SU-DHL-6 (cell line): ENCODE results near the gene PPP1R14B.
A peak's percentile ranks its signal among the peaks of the same experiment; 100 is the strongest.

ENCODE experiments used
- H2AFZ ChIP-seq: fragments of 200-600 bp; sonication (generic); 2 replicates; pipeline ENCODE4 v1.6.1; 2014; ENCODE audit warnings: low read depth, mild to moderate bottlenecking, moderate library complexity, mixed read lengths, antibody characterized with exemption, low read length; ENCODE audit not compliant: severe bottlenecking
- H3F3A ChIP-seq: fragments of 200-600 bp; shearing (Covaris generic); 2 replicates; pipeline ENCODE4 v1.6.0; 2016; ENCODE audit warnings: antibody characterized with exemption, mild to moderate bottlenecking; ENCODE audit not compliant: insufficient read depth
- H3K27ac ChIP-seq: fragments of 200-600 bp; sonication (generic); 2 replicates; pipeline ENCODE4 v1.5.1; 2016; ENCODE audit warnings: low read depth, mild to moderate bottlenecking, low read length, moderate library complexity, mixed read lengths
- H3K27me3 ChIP-seq: fragments of 200-600 bp; sonication (generic), shearing (Covaris generic); 2 replicates; pipeline ENCODE4 v1.6.0; 2014; ENCODE audit warnings: mild to moderate bottlenecking, low read length
- H3K36me3 ChIP-seq: fragments of 200-600 bp; sonication (generic); 2 replicates; pipeline ENCODE4 v1.6.1; 2014; ENCODE audit warnings: mild to moderate bottlenecking, low read length, mixed read lengths
- H3K4me2 ChIP-seq: fragments of 300-600, 200-600 bp; shearing (Covaris generic), sonication (generic); 2 replicates; pipeline ENCODE4 v1.6.0; 2014; ENCODE audit warnings: low read length, low read depth, mild to moderate bottlenecking; ENCODE audit not compliant: poor library complexity, severe bottlenecking
- H3K4me3 ChIP-seq: fragments of 200-600 bp; sonication (generic); 2 replicates; pipeline ENCODE4 v1.5.1; 2014; ENCODE audit warnings: antibody characterized with exemption, low read length, mild to moderate bottlenecking, mixed read lengths; ENCODE audit not compliant: insufficient read depth, poor library complexity, severe bottlenecking
- H3K79me2 ChIP-seq: fragments of 200-600 bp; sonication (generic); 2 replicates; pipeline ENCODE4 v1.6.1; 2014; ENCODE audit warnings: mild to moderate bottlenecking, low read length, moderate library complexity; ENCODE audit not compliant: insufficient read depth
- H3K9ac ChIP-seq: fragments of 200-600 bp; sonication (generic); 2 replicates; pipeline ENCODE4 v1.7.0; 2014; ENCODE audit warnings: mild to moderate bottlenecking, low read length
- H3K9me2 ChIP-seq: fragments of 200-600 bp; sonication (generic); replicated peaks from 2 replicates; pipeline ENCODE4 v1.6.1; 2014; ENCODE audit warnings: low read length; ENCODE audit not compliant: insufficient read depth
- H3K9me3 ChIP-seq: fragments of 200-600 bp; sonication (generic); 2 replicates; pipeline ENCODE4 v1.6.1; 2014; ENCODE audit warnings: low read length, mixed read lengths; ENCODE audit not compliant: insufficient read depth
- H4K20me1 ChIP-seq: fragments of 200-600 bp; sonication (generic); 2 replicates; pipeline ENCODE4 v1.6.1; 2014; ENCODE audit warnings: low read depth, mild to moderate bottlenecking, antibody characterized with exemption, low read length, moderate library complexity, mixed read lengths
- EZH2phosphoT487 ChIP-seq: fragments of 200-600 bp; sonication (generic), shearing (Covaris generic); conservative IDR thresholded peaks from 2 replicates; pipeline ENCODE4 v1.6.1; 2018; ENCODE audit warnings: mild to moderate bottlenecking, antibody characterized with exemption, low read length, moderate library complexity, mixed read lengths
- TF ChIP-seq, protein P1 (sequence below): fragments of 200-600 bp; sonication (generic); IDR thresholded peaks from one replicate; pipeline ENCODE4 v1.5.1; 2017; ENCODE audit warnings: antibody characterized with exemption, mild to moderate bottlenecking, low read length, moderate library complexity; ENCODE audit not compliant: insufficient read depth, poor library complexity, severe bottlenecking

PPP1R14B gene

DNA sequence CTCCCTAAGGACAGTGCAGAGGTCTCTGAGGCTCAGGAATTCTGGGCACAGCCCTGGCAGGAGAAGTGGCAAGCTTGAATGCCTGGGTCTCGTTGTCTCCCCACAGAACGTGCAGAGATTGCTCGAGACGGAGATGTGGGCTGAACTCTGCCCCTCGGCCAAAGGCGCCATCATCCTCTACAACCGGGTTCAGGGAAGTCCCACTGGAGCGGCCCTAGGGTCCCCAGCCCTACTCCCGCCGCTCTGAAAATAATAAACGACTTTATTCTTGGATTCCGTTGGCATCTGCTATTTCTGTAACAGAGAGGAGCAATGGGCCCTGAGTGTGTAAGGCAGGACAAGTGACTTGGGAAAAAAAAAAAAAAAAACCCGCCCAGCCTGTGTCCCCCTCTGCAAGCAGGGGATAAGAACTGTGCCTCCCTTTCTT lies 17.0 kb downstream of the PPP1R14B start:
- Histone ChIP-seq H3K9ac (peak overlapping the region; percentile 74), H3K36me3 (no peaks in the 10 kb centered on the region), H3K4me2 (peak overlapping the region; percentile 80), H2AFZ (peak overlapping the region; percentile 54), H3K9me2 (no peaks in the 10 kb centered on the region), H3F3A (peaks cover 43% of the 10 kb centered on the region), H3K27me3 (no peaks in the 10 kb centered on the region), H3K27ac (peak overlapping the region; percentile 86), H3K4me3 (peak overlapping the region; percentile 61), H3K79me2 (no peaks in the 10 kb centered on the region; the same call in 1 of the 2 replicates), H4K20me1 (no peaks in the 10 kb centered on the region), H3K9me3 (no peaks in the 10 kb centered on the region)
- TF ChIP-seq, protein P1, sequence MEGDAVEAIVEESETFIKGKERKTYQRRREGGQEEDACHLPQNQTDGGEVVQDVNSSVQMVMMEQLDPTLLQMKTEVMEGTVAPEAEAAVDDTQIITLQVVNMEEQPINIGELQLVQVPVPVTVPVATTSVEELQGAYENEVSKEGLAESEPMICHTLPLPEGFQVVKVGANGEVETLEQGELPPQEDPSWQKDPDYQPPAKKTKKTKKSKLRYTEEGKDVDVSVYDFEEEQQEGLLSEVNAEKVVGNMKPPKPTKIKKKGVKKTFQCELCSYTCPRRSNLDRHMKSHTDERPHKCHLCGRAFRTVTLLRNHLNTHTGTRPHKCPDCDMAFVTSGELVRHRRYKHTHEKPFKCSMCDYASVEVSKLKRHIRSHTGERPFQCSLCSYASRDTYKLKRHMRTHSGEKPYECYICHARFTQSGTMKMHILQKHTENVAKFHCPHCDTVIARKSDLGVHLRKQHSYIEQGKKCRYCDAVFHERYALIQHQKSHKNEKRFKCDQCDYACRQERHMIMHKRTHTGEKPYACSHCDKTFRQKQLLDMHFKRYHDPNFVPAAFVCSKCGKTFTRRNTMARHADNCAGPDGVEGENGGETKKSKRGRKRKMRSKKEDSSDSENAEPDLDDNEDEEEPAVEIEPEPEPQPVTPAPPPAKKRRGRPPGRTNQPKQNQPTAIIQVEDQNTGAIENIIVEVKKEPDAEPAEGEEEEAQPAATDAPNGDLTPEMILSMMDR: no peak
- no peak for TF ChIP-seq EZH2phosphoT487

DNA sequence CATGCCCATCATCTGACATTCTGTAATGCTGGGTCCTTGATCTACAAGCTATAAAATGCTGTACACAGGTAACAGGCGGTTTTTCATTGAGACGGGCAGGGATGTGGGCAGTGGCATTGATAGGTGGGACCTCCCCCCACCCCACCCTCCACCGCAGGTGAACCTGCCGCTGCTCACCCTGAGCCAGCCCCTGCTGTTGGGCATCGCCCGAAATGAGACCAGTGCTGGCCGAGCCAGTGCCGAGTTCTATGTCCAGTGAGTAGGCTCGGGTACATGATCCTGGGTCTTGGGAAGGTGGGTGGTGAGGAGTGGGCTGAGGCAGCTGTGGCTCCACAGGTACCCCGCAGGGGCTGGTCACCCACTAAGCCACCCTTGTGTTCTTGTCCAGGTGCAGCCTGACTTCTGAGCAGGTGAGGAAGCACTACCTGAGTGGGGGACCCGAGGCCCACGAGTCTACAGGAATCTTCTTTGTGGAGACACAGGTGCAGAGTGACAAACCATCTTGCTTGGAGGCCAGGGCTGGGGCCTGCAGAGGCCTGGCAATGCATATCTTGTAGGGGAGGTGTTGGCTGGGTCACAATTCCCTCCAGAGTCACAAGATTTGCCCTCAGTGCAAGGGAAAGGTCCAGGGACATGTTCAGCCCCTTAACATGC lies 17.5 kb downstream of the PPP1R14B start:
- H3K79me2 ChIP-seq: no peaks in the 10 kb centered on the region; the same call in 1 of the 2 replicates
- H3K9me2 ChIP-seq: no peaks in the 10 kb centered on the region
- H3K27me3 ChIP-seq: no peaks in the 10 kb centered on the region
- H3K36me3 ChIP-seq: no peaks in the 10 kb centered on the region
- H3K4me3 ChIP-seq: no peak overlapping the region
- peak overlapping the region; percentile 74 for H3K9ac ChIP-seq
- no peaks in the 10 kb centered on the region for H3K9me3 ChIP-seq
- H3F3A ChIP-seq: peaks cover 43% of the 10 kb centered on the region
- H4K20me1 ChIP-seq: no peaks in the 10 kb centered on the region
- H3K27ac ChIP-seq: peak overlapping the region; percentile 86
- peak overlapping the region; percentile 80 for H3K4me2 ChIP-seq
- TF ChIP-seq, protein P1: no peak
- TF ChIP-seq EZH2phosphoT487: no peak
- no peak overlapping the region for H2AFZ ChIP-seq

DNA sequence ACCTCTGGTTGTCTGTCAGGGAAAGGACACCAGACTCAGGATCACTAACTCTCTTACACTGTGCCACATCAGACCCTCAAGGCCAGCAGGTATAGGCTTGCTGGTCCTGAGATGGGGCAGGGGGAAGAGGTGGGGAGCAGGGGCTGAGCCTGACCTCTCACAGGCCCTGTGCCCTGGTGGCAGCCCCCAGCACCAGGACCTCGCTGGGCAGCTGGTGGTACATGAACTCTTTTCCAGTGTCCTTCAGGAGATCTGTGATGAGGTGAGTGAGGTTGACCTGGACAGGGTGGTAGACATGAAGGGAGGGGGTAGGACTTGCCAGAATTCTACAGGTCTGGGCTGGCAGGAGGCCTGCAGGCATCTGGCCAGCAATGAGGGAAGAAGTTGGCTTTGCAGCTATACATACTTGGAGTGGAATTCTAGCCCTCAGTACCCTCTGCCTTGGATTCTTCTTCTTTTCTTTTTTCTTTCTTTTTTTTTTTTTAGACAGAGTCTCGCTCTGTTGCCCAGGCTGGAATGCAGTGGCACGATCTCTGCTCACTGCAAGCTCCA lies 19.3 kb downstream of the PPP1R14B start:
- Histone ChIP-seq H3K9ac (peak overlapping the region; percentile 94), H3K27ac (peak overlapping the region; percentile 88), H3K4me2 (peak overlapping the region; percentile 87), H3K9me2 (no peaks in the 10 kb centered on the region), H3K79me2 (no peaks in the 10 kb centered on the region; the same call in 1 of the 2 replicates), H4K20me1 (no peaks in the 10 kb centered on the region), H2AFZ (no peak overlapping the region), H3K27me3 (no peaks in the 10 kb centered on the region), H3K9me3 (no peaks in the 10 kb centered on the region), H3K36me3 (no peaks in the 10 kb centered on the region), H3K4me3 (peak overlapping the region; percentile 83), H3F3A (peaks cover 39% of the 10 kb centered on the region)
- no peak for TF ChIP-seq EZH2phosphoT487
- TF ChIP-seq, protein P1: no peak
